ENCODE data around the gene ACTL8. TPM values are rescaled to one million over a fixed set of nuclear protein-coding genes. Genes with fewer than 3 reads are reported as not detected.
A peak's percentile ranks its signal among the peaks of the same experiment; 100 is the strongest.

Gene ACTL8
- total RNA-seq, 1 donor from 2014 or later: 0.17 TPM

DNA sequence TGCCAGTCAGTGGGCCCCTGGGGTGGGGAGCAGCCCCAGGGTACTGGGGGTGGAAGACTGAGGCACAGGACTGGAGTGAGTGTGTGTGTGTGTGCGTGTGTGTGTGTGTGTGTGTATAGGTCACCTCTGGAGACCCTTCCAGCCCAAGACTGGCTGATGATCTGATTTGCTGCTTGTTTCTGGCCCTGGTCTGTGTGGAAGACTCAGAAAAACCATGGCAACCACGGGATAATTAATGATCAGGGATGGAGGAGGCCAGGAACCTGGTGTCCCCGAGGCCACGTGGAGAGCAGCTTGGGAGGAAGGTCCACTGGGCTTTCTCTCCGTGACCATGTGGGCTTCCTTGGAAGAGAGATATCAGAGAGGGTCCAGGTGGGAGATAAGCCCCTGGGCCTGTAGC is 4.8 kb upstream of the ACTL8 start:
- H3K27me3 ChIP-seq (ENCODE audit: control insufficient read depth, insufficient read depth, low read length): no peaks in the 10 kb centered on the region
- no peak for DNase-seq (ENCODE audit: low read depth)
- TF ChIP-seq, protein P1, sequence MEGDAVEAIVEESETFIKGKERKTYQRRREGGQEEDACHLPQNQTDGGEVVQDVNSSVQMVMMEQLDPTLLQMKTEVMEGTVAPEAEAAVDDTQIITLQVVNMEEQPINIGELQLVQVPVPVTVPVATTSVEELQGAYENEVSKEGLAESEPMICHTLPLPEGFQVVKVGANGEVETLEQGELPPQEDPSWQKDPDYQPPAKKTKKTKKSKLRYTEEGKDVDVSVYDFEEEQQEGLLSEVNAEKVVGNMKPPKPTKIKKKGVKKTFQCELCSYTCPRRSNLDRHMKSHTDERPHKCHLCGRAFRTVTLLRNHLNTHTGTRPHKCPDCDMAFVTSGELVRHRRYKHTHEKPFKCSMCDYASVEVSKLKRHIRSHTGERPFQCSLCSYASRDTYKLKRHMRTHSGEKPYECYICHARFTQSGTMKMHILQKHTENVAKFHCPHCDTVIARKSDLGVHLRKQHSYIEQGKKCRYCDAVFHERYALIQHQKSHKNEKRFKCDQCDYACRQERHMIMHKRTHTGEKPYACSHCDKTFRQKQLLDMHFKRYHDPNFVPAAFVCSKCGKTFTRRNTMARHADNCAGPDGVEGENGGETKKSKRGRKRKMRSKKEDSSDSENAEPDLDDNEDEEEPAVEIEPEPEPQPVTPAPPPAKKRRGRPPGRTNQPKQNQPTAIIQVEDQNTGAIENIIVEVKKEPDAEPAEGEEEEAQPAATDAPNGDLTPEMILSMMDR (IDR thresholded peaks at IDR 0.05; ENCODE audit: insufficient read depth, low read length, poor library complexity, severe bottlenecking): no peak
- no peaks in the 10 kb centered on the region for H3K36me3 ChIP-seq (ENCODE audit: control insufficient read depth, insufficient read depth, low read length)
- no peak overlapping the region for H3K4me3 ChIP-seq (ENCODE audit: low read depth, low read length)

DNA sequence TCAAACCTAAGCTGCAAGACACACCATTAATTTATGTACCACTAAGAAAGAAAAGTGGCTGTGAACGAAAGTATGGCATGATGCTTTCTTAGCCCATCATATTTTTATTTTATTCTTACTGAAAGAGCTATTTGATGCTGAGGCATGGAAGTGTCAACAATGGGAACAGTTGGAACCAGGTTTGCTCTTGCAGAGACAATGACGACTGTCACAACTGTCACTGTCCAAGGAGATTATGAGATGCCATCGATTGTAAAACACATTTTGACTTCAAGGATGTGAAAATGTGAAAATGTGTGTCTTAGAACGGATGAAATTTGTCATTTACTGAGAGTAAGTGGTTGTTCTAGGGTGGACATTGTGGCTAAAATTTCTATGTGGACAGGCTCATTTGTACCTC is 2.8 kb upstream of the ACTL8 start:
- DNase-seq (ENCODE audit: low read depth): no peak
- TF ChIP-seq, protein P1 (IDR thresholded peaks at IDR 0.05; ENCODE audit: insufficient read depth, low read length, poor library complexity, severe bottlenecking): no peak
- H3K4me3 ChIP-seq (ENCODE audit: low read depth, low read length): no peak overlapping the region
- no peaks in the 10 kb centered on the region for H3K36me3 ChIP-seq (ENCODE audit: control insufficient read depth, insufficient read depth, low read length)
- no peaks in the 10 kb centered on the region for H3K27me3 ChIP-seq (ENCODE audit: control insufficient read depth, insufficient read depth, low read length)

- TF ChIP-seq, protein P1 (IDR thresholded peaks at IDR 0.05; ENCODE audit: insufficient read depth, low read length, poor library complexity, severe bottlenecking): no peak
- DNase-seq (ENCODE audit: low read depth): no peak
- no peaks in the 10 kb centered on the region for H3K27me3 ChIP-seq (ENCODE audit: control insufficient read depth, insufficient read depth, low read length)
- no peak overlapping the region for H3K4me3 ChIP-seq (ENCODE audit: low read depth, low read length)
- no peaks in the 10 kb centered on the region for H3K36me3 ChIP-seq (ENCODE audit: control insufficient read depth, insufficient read depth, low read length)
Measured at GRCh38 chr1:17757426-17757825, 2.3 kb downstream of the ACTL8 start.

- Histone ChIP-seq H3K4me3 (ENCODE audit: low read depth, low read length) (no peak overlapping the region), H3K27me3 (ENCODE audit: control insufficient read depth, insufficient read depth, low read length) (no peaks in the 10 kb centered on the region), H3K36me3 (ENCODE audit: control insufficient read depth, insufficient read depth, low read length) (no peaks in the 10 kb centered on the region)
- TF ChIP-seq, protein P1 (IDR thresholded peaks at IDR 0.05; ENCODE audit: insufficient read depth, low read length, poor library complexity, severe bottlenecking): peak; percentile 31
- no peak for DNase-seq (ENCODE audit: low read depth)
Measured at GRCh38 chr1:17759114-17759513, 4.0 kb downstream of the ACTL8 start.

DNA sequence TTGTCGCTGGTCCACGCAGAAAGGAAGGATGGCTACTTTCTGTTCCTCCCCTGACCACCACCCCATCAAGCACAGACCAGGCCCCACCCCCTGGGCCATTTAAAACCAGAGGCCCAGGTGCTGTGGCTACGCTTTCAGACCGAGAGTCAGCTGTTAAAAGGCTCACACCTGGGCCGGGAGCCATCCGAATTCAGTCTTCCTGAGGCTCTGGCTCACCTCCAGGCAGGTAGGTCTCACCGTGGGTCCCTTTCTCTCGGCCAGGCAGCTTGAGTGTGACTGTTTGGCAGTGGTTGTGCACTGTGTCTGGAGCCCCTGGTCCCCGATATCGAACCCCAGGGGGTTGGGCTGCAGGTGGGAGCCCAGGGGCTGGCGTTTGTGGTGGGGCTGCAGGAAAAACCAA is 7.2 kb downstream of the ACTL8 start:
- Histone ChIP-seq H3K36me3 (ENCODE audit: control insufficient read depth, insufficient read depth, low read length) (no peaks in the 10 kb centered on the region), H3K27me3 (ENCODE audit: control insufficient read depth, insufficient read depth, low read length) (no peaks in the 10 kb centered on the region), H3K4me3 (ENCODE audit: low read depth, low read length) (no peak overlapping the region)
- DNase-seq (ENCODE audit: low read depth): no peak
- TF ChIP-seq, protein P1 (IDR thresholded peaks at IDR 0.05; ENCODE audit: insufficient read depth, low read length, poor library complexity, severe bottlenecking): no peak

DNA sequence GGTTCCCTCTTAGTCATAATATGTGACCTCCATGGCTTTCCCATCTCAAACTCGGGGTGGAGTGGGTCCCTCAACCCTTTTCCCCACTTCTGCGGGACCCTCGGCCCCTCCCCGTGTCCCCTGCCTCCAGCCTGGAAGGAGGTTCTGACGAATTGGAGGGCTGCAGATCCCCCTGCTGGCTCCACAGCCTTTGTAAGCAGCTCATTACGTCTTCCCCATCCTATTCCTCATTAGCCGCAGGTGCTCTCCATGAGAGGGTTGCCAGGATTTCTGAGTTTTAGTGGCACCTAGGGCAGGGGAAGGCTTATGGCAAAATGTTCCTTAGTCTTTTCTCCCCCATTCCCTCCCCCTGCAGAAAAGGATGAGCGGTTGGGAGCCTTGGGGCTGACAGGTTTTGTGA is 8.3 kb downstream of the ACTL8 start:
- no peak overlapping the region for H3K4me3 ChIP-seq (ENCODE audit: low read depth, low read length)
- no peaks in the 10 kb centered on the region for H3K27me3 ChIP-seq (ENCODE audit: control insufficient read depth, insufficient read depth, low read length)
- no peaks in the 10 kb centered on the region for H3K36me3 ChIP-seq (ENCODE audit: control insufficient read depth, insufficient read depth, low read length)
- DNase-seq (ENCODE audit: low read depth): no peak
- TF ChIP-seq, protein P1 (IDR thresholded peaks at IDR 0.05; ENCODE audit: insufficient read depth, low read length, poor library complexity, severe bottlenecking): no peak

All from kidney epithelial cell (primary cell).